ENCODE measurements around the gene EXD3. TPM values are rescaled to one million over a fixed set of nuclear protein-coding genes. Genes with fewer than 3 reads are reported as not detected.

EXD3 gene
- total and polyA plus RNA-seq, 9 of the 15 experiments (the other 6 are each of a cell fraction or from before 2014, with no cell fraction given) = 0.29 to 12.5 (median 3.9) TPM

- H3K4me3 ChIP-seq = no peak overlapping the region
- peaks cover 50% of the 10 kb centered on the region; the same call in 1 of the 3 replicates for H3K36me3 ChIP-seq (ENCODE audit: control insufficient read depth, insufficient read depth, low read length)
- DNase-seq (ENCODE audit: extremely low read depth in 1 of 4, low spot score in 3 of 4) (no peak), ATAC-seq (no peak), FAIRE-seq (no peak)
- H3K27ac ChIP-seq (ENCODE audit: extremely low read depth, low read depth, low read length) = peak overlapping the region; percentile 98; the same call in 1 of the 3 replicates
- ChIA-PET CTCF (ENCODE audit: low intra/inter-chr PET ratio) (no interaction called here), POLR2A (interaction anchor here (1.0 kb wide), 1 partner anchor 24 kb away, joined by 3 read pairs; no protein-coding TSS in a partner anchor)
- no peak overlapping the region for H3K4me2 ChIP-seq (ENCODE audit: insufficient read depth, low read length)
- no TSS peak for BruUV-seq (replicated peaks)
- H3K9me3 ChIP-seq (replicated peaks; ENCODE audit: control insufficient read depth, insufficient read depth, low read depth, low read length) = no peaks in the 10 kb centered on the region
- H3K9me1 ChIP-seq (ENCODE audit: control insufficient read depth, insufficient read depth, low read length) = no peaks in the 10 kb centered on the region
- H4K20me1 ChIP-seq (replicated peaks; ENCODE audit: control insufficient read depth, insufficient read depth, low read length) = no peaks in the 10 kb centered on the region
- H3K79me2 ChIP-seq (ENCODE audit: control insufficient read depth, insufficient read depth, low read length) = peaks cover 27% of the 10 kb centered on the region
- H2AFZ ChIP-seq (ENCODE audit: low read depth, low read length) = no peak overlapping the region
- in situ Hi-C loops (cut with MboI) = no loop called here
- WGBS (ENCODE audit: insufficient coverage, low coverage, missing lambda C conversion rate) = 92% methylated on average over 9 of the region's 10 CpGs
- intact Hi-C loops (cut with micrococcal nuclease) = no loop called here
- H3K4me1 ChIP-seq (replicated peaks in 1 of 2; ENCODE audit: control insufficient read depth in 2 of 2, insufficient read depth in 2 of 2, low read length in 2 of 2) = peaks cover 17 to 92% of the 10 kb centered on the region in 2 experiments
- H3K9ac ChIP-seq (ENCODE audit: insufficient read depth in 1 of 2, low read depth in 2 of 2, low read length in 2 of 2) = peak overlapping the region in 1 of 2 experiments; percentile 91; a peak in 2 of 4 replicates
- no peaks in the 10 kb centered on the region for H3K27me3 ChIP-seq (ENCODE audit: control insufficient read depth in 2 of 2, insufficient read depth in 2 of 2, low read length in 2 of 2)
- TF ChIP-seq HNRNPLL (IDR thresholded peaks at IDR 0.05; ENCODE audit: low read depth, low read length, poor library complexity, severe bottlenecking) (no peak), SMARCB1 (IDR thresholded peaks at IDR 0.05; ENCODE audit: insufficient read length, low read depth) (no peak), SP2 (IDR thresholded peaks at IDR 0.05; ENCODE audit: extremely low read depth, low read depth, low read length, poor library complexity, severe bottlenecking) (no peak), MYBL2 (IDR thresholded peaks at IDR 0.05; ENCODE audit: low read depth) (no peak), MYBL2 (CRISPR knock-in tag; IDR thresholded peaks at IDR 0.05; ENCODE audit: borderline replicate concordance) (no peak), TCFL5 (CRISPR knock-in tag; conservative IDR thresholded peaks at IDR 0.05) (no peak), RBM14 (IDR thresholded peaks at IDR 0.05; ENCODE audit: borderline replicate concordance, insufficient read depth, low read depth, low read length) (no peak), ZNF165 (CRISPR knock-in tag; IDR thresholded peaks at IDR 0.05; ENCODE audit: borderline replicate concordance) (no peak), CTCFL (IDR thresholded peaks at IDR 0.05; ENCODE audit: borderline replicate concordance, insufficient read depth, low read depth, low read length, poor library complexity, severe bottlenecking) (no peak), ZNF444 (CRISPR knock-in tag; IDR thresholded peaks at IDR 0.05) (no peak), POLR3G (IDR thresholded peaks at IDR 0.05; ENCODE audit: extremely low read depth, insufficient read length, insufficient replicate concordance) (no peak), ESRRB (CRISPR knock-in tag; IDR thresholded peaks at IDR 0.05; ENCODE audit: borderline replicate concordance) (no peak), ID3 (CRISPR knock-in tag; IDR thresholded peaks at IDR 0.05) (no peak), ID3 (tag; IDR thresholded peaks at IDR 0.05) (no peak), JUND (IDR thresholded peaks at IDR 0.05; ENCODE audit: borderline replicate concordance, low read depth, low read length) (no peak), JUND (tag; IDR thresholded peaks at IDR 0.05; ENCODE audit: borderline replicate concordance, low read depth, low read length) (no peak)
- TF ChIP-seq, protein P1, sequence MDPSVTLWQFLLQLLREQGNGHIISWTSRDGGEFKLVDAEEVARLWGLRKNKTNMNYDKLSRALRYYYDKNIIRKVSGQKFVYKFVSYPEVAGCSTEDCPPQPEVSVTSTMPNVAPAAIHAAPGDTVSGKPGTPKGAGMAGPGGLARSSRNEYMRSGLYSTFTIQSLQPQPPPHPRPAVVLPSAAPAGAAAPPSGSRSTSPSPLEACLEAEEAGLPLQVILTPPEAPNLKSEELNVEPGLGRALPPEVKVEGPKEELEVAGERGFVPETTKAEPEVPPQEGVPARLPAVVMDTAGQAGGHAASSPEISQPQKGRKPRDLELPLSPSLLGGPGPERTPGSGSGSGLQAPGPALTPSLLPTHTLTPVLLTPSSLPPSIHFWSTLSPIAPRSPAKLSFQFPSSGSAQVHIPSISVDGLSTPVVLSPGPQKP (CRISPR knock-in tag; IDR thresholded peaks at IDR 0.05) = no peak
- TF ChIP-seq, protein P2, sequence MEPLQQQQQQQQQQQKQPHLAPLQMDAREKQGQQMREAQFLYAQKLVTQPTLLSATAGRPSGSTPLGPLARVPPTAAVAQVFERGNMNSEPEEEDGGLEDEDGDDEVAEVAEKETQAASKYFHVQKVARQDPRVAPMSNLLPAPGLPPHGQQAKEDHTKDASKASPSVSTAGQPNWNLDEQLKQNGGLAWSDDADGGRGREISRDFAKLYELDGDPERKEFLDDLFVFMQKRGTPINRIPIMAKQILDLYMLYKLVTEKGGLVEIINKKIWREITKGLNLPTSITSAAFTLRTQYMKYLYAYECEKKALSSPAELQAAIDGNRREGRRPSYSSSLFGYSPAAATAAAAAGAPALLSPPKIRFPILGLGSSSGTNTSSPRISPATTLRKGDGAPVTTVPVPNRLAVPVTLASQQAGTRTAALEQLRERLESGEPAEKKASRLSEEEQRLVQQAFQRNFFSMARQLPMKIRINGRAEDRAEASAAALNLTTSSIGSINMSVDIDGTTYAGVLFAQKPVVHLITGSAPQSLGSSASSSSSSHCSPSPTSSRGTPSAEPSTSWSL (CRISPR knock-in tag; IDR thresholded peaks at IDR 0.05; ENCODE audit: borderline replicate concordance) = no peak
These were observed 147.8 kb downstream of the EXD3 start for GRCh38 chr9:137275203-137275587.
